CD4-positive, alpha-beta T cell treated with Interleukin-15 for 4 hours (primary cell): ENCODE results near the gene OR10A6.

ENCODE experiments used
- DNase-seq: peaks from one replicate; pipeline ENCODE4 v3.0.0-alpha.2; 2020; ENCODE audit warnings: low spot score

The OR10A6 gene, protein sequence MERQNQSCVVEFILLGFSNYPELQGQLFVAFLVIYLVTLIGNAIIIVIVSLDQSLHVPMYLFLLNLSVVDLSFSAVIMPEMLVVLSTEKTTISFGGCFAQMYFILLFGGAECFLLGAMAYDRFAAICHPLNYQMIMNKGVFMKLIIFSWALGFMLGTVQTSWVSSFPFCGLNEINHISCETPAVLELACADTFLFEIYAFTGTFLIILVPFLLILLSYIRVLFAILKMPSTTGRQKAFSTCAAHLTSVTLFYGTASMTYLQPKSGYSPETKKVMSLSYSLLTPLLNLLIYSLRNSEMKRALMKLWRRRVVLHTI

GRCh38 chr11:7931168-7931567 lies at the start of gene OR10A6:
OR10A6 (minus strand) TSS chr11:7931268; CDS start chr11:7928662, 2,606 bp downstream.
- DNase-seq: no peak

DNA sequence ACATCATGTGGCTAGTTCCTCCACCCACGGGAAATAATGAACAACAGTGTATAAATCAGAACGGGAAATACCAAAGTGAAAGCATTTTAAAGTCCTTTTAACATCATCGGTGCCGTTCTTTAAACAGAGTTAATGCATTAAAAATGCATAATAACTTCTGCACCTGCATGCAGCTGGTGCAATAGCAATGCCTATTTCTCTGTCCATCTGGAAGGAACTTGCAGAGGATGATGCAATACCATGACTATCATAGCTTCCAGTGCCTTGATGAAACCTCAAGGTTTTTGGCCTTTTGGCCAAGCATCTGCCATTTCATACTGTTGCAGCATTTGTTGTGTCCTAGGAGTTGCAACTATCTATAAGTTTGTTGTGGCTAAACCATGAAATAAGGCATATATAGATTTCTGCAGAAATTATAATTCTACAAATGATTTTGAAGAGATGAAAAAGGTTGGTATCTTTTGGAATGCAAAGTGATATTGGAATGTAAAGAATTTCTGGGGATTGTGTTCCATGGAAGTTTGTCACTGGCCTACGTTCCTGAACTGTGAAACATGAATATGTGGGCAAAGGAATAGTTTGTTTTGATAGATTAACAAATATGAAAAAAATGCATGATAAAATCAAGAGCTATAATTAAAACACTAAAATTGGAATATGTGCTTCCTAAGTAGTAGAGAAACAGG lies 46.3 kb upstream of the OR10A6 start:
- DNase-seq: no peak

GRCh38 chr11:7974668-7975067 lies 43.6 kb upstream of the OR10A6 start:
- no peak for DNase-seq

DNA sequence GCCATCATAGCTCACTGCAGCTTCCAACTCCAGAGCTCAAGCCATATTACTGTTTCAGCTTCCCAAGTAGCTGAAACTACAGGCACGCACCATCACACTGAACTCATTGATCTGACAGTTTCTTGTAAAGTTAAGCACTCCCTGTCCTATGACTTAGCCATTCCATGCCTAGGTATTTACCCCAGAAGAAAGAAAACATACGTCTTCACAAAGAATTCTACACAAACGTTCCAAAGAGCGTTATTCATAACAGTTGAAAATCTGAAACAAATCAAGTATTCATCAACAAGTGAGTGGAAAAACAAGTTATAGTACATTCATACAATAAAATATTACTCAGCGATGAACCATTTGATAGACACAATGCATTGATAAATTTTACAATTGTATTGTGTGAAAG lies 41.9 kb upstream of the OR10A6 start:
- DNase-seq: no peak

GRCh38 chr11:7971846-7972245 lies 40.8 kb upstream of the OR10A6 start:
- DNase-seq: no peak

DNA sequence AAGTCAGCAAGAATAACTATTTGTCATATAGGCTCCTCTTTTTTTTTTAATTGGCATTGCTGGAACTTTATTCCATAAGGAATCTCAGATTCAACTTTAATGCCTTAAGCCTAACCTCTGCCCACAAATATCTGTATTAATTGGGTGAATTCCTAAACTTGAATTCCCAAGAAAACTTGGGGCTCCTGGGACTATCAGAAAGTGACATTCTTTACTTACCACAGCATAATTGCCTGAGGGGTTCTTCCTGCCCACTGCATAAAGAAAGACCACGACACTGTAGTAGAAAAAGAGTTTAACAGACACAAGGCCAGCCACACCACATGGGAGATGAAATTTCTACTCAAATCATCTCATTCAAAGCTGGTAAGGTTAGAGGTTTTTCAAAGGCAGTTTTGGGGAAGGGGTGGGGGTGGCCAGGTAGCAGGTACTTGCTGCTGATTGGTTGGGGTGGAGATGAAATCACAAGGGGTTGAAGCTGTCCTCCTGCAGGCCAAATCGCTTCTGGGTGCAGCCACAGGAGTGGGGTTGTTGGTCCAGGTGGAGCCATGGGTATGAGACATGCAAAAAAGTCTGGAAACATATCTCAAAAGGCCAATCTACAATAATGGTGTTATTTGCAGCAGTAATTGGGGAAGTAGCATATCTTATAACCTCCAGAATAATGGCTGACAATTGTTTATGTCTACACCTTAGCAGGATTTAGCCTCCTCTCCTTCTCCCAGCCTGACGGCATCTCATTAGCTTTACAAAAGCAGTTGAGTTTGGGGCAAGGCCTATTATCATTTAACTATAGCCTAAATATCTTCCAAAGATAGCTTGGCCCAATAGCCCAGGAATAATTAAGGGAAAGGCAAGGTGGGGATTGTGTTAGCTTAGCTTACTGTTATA lies 38.9 kb upstream of the OR10A6 start:
- no peak for DNase-seq

- DNase-seq: no peak
Observed at GRCh38 chr11:7968686-7969085, 37.6 kb upstream of the OR10A6 start.

DNA sequence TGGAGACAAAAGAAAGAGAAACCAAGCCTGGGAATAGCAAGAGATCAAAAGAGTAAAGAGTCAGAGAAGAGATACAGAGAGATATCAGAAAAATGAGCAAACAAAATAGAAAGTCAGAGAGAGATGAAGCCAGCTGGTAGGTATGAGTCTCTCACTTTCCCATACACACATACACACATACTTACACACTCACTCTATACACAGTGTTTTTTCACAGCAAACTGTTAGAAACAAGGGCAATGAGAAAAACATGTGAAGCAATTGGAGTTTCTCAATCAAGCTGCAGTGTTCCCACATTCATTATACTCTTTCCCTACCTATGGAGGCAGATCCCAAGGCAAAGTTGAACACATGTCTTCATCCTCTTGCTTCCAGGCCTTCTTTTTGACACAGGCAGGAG lies 36.8 kb upstream of the OR10A6 start:
- DNase-seq: no peak

GRCh38 chr11:7967097-7967496 lies 36.0 kb upstream of the OR10A6 start:
- no peak for DNase-seq

- no peak for DNase-seq
Observed at GRCh38 chr11:7965386-7965785, 34.3 kb upstream of the OR10A6 start, which contains the start of gene NLRP10. NLRP10 (minus strand) TSS chr11:7965447; CDS start chr11:7963495, 1,952 bp downstream.

- DNase-seq: no peak
Observed at GRCh38 chr11:7964873-7965272, 33.8 kb upstream of the OR10A6 start.

GRCh38 chr11:7964261-7964660 lies 33.2 kb upstream of the OR10A6 start:
- no peak for DNase-seq

DNA sequence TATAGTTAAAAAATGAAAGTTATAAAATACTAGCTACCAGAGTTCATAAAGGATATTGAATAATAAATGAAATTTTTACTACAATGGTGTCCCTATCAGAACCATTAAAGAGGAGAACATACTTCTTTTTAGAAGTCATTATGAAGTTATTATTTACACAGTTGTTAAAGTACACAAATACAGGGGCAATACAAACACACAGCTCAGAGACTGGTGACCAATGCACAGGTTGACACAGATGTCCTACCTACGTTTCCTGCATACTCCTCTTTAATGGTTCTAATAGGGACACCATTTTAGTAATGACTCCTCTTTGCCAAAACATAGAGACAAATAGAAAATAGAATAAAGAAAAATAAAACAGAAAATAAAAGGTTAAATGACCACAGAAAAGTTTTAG lies 24.1 kb upstream of the OR10A6 start:
- DNase-seq: no peak

DNA sequence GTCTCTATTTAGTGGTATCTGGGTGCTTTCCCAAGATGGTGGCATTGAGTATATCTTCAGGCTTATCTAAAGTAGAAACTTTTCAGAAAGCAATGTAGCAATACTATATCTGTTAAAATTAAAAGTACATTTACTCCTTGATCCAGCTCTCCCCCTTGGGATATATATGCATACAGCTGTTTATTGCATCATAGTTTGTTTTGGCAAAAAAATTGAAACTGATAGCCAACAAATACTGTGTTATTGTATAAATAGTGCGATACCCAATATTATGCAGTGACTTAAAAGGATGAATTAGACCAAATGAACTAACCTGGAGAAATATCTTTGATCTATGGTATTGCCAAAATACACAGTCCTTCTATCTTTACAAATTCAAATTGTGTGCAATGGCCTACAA lies 18.9 kb upstream of the OR10A6 start:
- DNase-seq: no peak

DNA sequence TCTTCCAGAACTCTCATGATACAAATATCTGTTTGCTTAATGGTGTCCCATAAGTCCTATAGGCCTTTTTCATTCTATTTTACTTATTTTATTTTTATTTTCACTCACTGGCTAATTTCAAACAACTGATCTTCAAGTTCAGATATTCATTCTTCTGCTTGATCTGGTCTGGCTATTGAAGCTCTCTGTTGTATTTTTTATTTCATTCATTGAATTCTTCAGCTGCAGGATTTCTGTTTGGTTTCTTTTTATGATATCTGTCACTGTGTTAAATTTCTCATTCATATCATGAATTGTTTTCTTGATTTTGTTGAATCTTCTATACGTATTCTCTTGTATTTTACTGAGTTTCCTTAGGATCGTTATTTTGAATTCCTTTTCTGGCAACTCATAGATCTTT lies 13.1 kb upstream of the OR10A6 start:
- DNase-seq: no peak

DNA sequence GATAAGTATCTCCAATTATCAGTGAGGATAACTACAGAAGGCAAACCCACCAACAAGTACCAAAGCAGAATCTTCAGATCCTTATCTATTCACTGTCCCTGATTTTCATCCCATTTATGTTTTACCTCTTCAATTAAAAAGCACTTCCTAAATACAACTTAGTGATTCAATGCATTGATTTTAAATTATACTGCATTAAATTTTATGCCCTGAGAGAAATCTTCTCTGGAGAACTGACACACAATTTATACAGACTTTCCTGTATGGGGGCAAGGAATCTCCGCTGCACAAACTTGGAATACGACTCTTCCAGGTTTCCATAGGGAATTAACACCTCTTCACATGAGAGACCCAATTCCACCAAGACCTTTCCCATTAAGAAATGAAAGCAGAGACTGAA lies 10.5 kb upstream of the OR10A6 start, which contains the start of gene OR10A3:
TSS of gene OR10A3 (minus strand) at position 101 of the 400 bp plus-strand sequence. CDS start 2,188 bp downstream, outside the sequence.
- no peak for DNase-seq

- no peak for DNase-seq
Observed at GRCh38 chr11:7941146-7941545, 10.1 kb upstream of the OR10A6 start.

DNA sequence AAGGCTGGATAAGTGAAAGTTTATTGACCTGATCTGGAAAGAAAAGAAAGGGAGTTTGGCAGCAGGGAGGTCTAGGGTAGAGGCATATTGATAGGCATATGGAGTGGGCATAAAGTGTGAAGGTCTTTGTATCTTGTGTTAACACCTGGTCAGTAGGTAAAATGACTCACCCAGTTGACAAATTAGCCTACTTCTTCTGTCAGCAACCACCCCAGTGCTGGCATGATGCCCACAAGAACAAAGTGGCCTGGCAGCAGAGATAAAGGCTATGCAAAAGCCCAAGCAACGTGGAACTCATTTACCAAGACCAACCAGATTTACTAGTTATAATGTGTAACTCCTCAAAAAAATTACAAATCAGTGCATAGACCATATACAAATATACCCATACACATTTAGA lies 5.5 kb upstream of the OR10A6 start:
- DNase-seq: no peak

DNA sequence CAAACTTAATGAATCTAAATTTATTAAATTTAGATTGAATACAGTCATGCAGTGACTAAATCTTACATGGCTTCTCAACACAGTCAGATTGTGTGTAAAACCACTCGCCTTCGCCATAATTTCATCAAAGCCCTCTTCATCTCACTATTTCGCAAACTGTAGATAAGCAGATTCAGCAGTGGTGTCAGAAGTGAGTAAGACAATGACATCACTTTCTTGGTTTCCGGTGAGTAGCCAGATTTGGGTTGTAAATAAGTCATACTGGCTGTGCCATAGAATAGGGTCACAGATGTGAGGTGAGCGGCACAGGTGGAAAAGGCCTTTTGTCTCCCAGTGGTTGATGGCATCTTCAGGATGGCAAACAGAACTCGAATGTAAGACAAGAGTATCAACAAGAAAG lies 3.4 kb downstream of the OR10A6 start:
- no peak for DNase-seq

DNA sequence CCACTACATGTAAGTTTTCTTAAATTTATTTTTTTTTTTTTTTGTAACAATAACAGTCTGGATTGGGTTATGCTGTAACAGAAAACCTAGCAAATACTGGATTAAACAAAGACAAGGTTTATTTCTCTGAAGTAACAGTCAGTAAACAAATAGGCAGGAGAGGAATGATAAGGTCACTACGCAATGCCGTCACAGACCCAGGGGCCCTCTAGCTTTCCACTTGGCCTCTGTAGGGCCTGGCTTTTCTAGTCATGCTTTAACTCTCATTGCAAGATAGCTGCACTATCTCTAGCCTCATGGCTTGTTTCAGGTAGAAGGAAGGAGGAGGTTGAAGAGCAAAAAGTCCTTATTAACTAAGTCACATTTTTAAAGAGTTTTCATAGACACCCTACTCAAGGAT lies 6.5 kb downstream of the OR10A6 start:
- no peak for DNase-seq

DNA sequence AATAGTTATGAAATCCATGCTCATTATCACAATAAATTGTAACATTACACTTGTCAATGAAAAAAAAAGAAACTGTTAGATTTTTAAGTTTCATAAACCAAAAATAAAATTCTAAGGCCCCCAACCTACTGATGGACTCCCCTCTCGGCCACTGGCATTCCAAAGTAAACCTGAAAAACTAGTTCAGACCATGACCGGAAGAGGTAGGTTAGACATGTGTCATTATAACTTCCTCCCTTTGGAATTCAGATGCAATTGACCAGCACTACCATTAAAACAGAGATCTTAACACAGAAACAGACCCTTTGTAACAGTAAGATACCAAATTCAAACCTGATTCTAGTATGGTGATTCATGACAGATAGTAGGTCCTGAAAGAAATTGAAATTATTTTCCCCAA lies 12.9 kb downstream of the OR10A6 start:
- DNase-seq: no peak

DNA sequence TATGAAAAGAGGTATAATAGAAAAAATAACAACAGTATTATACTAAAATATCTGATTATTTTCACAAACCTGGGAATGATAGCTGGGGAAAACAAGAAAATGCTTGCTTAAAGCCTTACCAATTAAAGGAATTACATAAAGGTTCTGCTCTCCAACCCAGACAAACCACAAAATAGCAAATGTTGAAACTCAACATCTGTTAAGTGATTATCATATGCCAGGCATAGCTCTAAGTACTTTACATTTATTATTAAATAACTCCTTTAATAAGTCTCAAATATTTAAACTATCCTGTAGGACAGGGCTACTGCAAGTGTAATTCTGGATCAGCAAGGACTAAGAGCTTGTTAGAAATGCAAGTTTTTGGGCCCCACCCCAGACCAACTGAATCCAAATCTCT lies 20.1 kb downstream of the OR10A6 start:
- DNase-seq: no peak
